ENCODE results near the gene PRKN. TPM values are rescaled to one million over a fixed set of nuclear protein-coding genes. Genes with fewer than 3 reads are reported as not detected.

PRKN gene
- total and polyA plus RNA-seq, 9 donors, result 3.0 to 15.0 (median 9.2) TPM

DNA sequence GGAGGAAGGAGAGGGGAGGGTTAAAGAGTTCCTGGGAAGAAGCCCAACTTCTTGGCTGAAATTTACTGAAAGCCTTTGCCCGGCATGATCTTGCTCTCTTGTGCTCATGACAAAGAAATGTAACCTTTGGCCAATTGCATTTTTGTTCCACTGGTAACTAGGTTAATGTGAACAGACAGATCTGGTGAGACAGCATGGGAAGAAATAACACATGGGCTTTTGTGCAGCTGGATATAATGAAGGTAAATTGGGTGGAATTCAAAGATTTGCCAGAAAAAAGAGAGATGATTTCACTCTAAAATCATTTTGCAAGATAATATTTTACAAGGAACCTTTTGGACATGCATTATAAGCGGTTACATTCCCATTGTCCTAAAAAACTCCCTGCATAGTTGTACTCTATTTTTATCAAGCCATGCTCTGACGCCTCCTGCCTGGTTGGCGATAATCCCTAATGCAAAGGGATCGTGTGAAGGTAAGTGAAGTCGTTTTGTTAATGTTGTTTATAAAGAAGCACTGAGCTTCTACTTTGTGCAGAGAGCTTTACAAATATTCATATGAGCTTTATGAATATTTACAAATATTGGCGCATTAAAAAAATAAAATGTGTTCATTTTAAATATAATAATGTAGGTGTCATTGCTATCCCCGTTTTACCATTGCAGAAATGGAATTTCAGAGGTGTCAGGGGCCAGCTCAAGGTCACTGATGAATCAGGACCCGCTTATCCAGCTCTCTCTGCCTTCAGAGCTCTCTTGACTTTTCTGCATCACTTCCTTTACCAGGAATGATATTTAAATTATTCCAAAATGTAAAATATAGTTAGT lies 1292.4 kb downstream of the PRKN start:
- Histone ChIP-seq H3K4me1 (ENCODE audit: insufficient read depth) (peaks cover 3% of the 10 kb centered on the region), H3K36me3 (no peaks in the 10 kb centered on the region), H3K27ac (no peak overlapping the region), H3K27me3 (no peaks in the 10 kb centered on the region), H3K4me3 (no peak overlapping the region), H3K9me3 (no peaks in the 10 kb centered on the region)
- WGBS, 3 donors, result 9 to 13% (median 10%) methylated on average over 9 of the region's 9 CpGs
- TF ChIP-seq EP300 (IDR thresholded peaks at IDR 0.05) (no peak), POLR2A (IDR thresholded peaks at IDR 0.05) (no peak)
- TF ChIP-seq, protein P1, sequence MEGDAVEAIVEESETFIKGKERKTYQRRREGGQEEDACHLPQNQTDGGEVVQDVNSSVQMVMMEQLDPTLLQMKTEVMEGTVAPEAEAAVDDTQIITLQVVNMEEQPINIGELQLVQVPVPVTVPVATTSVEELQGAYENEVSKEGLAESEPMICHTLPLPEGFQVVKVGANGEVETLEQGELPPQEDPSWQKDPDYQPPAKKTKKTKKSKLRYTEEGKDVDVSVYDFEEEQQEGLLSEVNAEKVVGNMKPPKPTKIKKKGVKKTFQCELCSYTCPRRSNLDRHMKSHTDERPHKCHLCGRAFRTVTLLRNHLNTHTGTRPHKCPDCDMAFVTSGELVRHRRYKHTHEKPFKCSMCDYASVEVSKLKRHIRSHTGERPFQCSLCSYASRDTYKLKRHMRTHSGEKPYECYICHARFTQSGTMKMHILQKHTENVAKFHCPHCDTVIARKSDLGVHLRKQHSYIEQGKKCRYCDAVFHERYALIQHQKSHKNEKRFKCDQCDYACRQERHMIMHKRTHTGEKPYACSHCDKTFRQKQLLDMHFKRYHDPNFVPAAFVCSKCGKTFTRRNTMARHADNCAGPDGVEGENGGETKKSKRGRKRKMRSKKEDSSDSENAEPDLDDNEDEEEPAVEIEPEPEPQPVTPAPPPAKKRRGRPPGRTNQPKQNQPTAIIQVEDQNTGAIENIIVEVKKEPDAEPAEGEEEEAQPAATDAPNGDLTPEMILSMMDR (IDR thresholded peaks at IDR 0.05), result no peak
- intact Hi-C loops (cut with DNase I), result no loop called here
- DNase-seq, result no peak

DNA sequence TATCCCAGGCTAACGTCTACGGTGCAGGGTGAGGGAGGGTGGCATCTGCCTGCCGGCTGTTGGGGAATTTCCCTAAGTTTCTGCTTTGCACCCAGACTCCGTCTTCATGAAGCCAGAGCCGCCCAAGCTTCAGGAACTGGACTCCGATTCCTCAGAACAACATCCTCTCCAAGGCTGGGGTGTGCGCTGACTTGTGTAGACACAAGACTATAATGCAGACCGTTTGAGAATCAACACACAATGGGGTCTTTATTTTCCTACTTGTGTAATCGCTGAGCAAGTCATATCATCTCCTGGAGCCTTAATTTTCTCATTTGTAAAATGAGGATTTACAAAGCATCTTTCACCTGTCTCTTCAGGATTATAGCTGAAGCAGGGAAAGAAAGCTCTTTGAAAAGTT lies 1293.2 kb downstream of the PRKN start:
- Histone ChIP-seq H3K27me3 (no peaks in the 10 kb centered on the region), H3K27ac (no peak overlapping the region), H3K4me3 (no peak overlapping the region), H3K4me1 (ENCODE audit: insufficient read depth) (peaks cover 3% of the 10 kb centered on the region), H3K36me3 (no peaks in the 10 kb centered on the region), H3K9me3 (no peaks in the 10 kb centered on the region)
- WGBS, 3 donors, result 39 to 51% (median 41%) methylated on average over 9 of the region's 9 CpGs
- TF ChIP-seq, protein P1 (IDR thresholded peaks at IDR 0.05), result no peak
- TF ChIP-seq EP300 (IDR thresholded peaks at IDR 0.05) (no peak), POLR2A (IDR thresholded peaks at IDR 0.05) (no peak)
- DNase-seq, result no peak
- intact Hi-C loops (cut with DNase I), result no loop called here

DNA sequence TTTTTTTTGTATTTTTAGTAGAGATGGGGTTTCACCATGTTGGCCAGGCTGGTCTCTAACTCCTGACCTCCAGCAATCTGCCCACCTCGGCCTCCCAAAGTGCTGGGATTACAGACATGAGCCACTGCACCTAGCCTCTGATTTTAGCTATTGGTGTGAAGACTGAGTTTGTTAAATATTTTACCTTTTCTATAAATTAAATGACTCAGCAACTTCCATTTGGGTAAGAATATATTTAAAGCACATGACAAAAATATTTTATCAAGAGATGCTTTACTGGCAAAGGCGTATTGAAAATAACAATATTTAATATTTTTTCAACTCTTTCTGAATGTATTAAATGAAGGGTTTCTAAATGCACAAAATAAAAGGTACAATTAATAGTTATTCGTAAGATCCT lies 1295.0 kb downstream of the PRKN start:
- Histone ChIP-seq H3K4me3 (no peak overlapping the region), H3K27ac (no peak overlapping the region), H3K27me3 (no peaks in the 10 kb centered on the region), H3K4me1 (ENCODE audit: insufficient read depth) (peaks cover 3% of the 10 kb centered on the region), H3K9me3 (no peaks in the 10 kb centered on the region), H3K36me3 (no peaks in the 10 kb centered on the region)
- no peak for DNase-seq
- intact Hi-C loops (cut with DNase I), result no loop called here
- TF ChIP-seq EP300 (IDR thresholded peaks at IDR 0.05), result no peak
- TF ChIP-seq, protein P1 (IDR thresholded peaks at IDR 0.05), result no peak
- no peak for TF ChIP-seq POLR2A (IDR thresholded peaks at IDR 0.05)
- WGBS, 3 donors, result 95 to 97% (median 96%) methylated on average over 3 of the region's 3 CpGs

DNA sequence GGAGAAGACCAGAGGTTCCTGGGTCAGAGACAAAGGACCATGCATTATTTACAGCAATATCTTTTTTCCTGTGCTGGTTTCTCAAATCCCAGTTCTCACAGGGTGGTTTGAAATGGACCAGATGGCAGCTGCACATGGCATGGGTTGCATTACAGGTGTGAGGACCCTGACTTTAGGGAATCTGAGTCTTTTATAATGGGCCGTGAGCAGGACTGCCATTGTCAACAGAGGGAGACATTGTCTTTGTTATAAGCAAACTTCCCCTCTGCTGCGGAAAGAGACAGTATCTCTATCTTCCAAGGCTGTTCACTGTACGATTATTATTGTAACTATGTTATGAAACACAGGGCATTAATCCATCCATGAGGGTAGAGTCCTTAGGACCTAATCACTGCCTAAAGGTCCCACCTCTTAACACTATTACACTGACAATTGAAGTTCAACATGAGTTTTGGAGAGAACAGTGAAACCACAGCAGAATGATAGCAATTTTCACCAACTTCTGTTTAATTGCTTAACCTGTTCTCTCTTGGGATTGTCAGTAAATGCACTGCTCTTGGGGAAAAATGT lies 1297.6 kb downstream of the PRKN start:
- Histone ChIP-seq H3K9me3 (no peaks in the 10 kb centered on the region), H3K27me3 (no peaks in the 10 kb centered on the region), H3K4me1 (ENCODE audit: insufficient read depth) (peaks cover 1% of the 10 kb centered on the region), H3K27ac (no peak overlapping the region), H3K36me3 (no peaks in the 10 kb centered on the region), H3K4me3 (no peak overlapping the region)
- 86 to 92% (median 87%) methylated on average over 3 of the region's 3 CpGs for WGBS, 3 donors
- TF ChIP-seq POLR2A (IDR thresholded peaks at IDR 0.05) (no peak), EP300 (IDR thresholded peaks at IDR 0.05) (no peak)
- TF ChIP-seq, protein P1 (IDR thresholded peaks at IDR 0.05), result no peak
- DNase-seq, result no peak
- intact Hi-C loops (cut with DNase I), result no loop called here
